Thyroid gland (tissue), 4 donors: ENCODE results near the gene EML5. TPM values are rescaled to one million over a fixed set of nuclear protein-coding genes. Genes with fewer than 3 reads are reported as not detected.
A peak's percentile ranks its signal among the peaks of the same experiment; 100 is the strongest.

Source experiments
- DNase-seq, 2 donors: peaks; one replicate each; pipeline ENCODE4 v3.0.0-alpha.2; 2019
- H3K27ac ChIP-seq, 3 donors: fragments of 200-600 bp; sonication (generic); 1 replicate in 2 of 3; 2 replicates in 1 of 3; pipeline ENCODE4 v1.5.1; 2016 to 2019; ENCODE audit warnings: mild to moderate bottlenecking in 1 of 3, moderate library complexity in 1 of 3
- H3K27me3 ChIP-seq: fragments of 200-600 bp; sonication (generic); one replicate; pipeline ENCODE4 v1.5.1; 2019
- H3K36me3 ChIP-seq, 2 donors: fragments of 200-600 bp; sonication (generic); one replicate each; pipeline ENCODE4 v1.5.1; 2016 to 2019
- H3K4me1 ChIP-seq, 2 donors: fragments of 200-600 bp; sonication (generic); one replicate each; pipeline ENCODE4 v1.5.1; 2017 to 2019
- H3K4me3 ChIP-seq, 3 donors: fragments of 200-600 bp; sonication (generic); replicated peaks in 1 of 3; 1 replicate in 2 of 3; 2 replicates in 1 of 3; pipeline ENCODE4 v1.5.1; 2016; ENCODE audit warnings: mild to moderate bottlenecking in 1 of 3
- H3K9me3 ChIP-seq: fragments of 200-600 bp; sonication (generic); one replicate; pipeline ENCODE4 v1.5.1; 2017
- POLR2A ChIP-seq, 2 donors: fragments of 450-650 bp; IDR thresholded peaks; one replicate each; pipeline ENCODE4 v1.6.1; 2017; ENCODE audit warnings: antibody characterized with exemption in 2 of 2, mild to moderate bottlenecking in 2 of 2, moderate library complexity in 1 of 2
- WGBS, 2 donors: methylation state at CpG; one replicate each; pipeline ENCODE4 v1.1.5; 2017; 5-methylcytosine and 5-hydroxymethylcytosine counted together
- intact Hi-C: fragments of 100-400 bp; cut with DNase I; formaldehyde crosslinking; loops from one replicate; pipeline ENCODE4 v1.15.1; 2023
- total RNA-seq, 4 donors: library from RNA; depleted of rRNA; stranded (reverse); fragments of >200 nt; gene quantifications; one replicate each; pipeline ENCODE4 v1.2.3, GENCODE V29; 2016
- TF ChIP-seq, protein P1 (sequence below), 6 experiments: fragments of 200-600 bp in 3 of 6; fragments of 450-650 bp in 3 of 6; sonication (generic) in 3 of 6; IDR thresholded peaks; one replicate each; pipeline ENCODE4 v1.5.1; 2016 to 2019; ENCODE audit warnings: antibody characterized with exemption in 6 of 6, mild to moderate bottlenecking in 2 of 6, inconsistent platforms in 1 of 6, moderate library complexity in 1 of 6

The EML5 gene
- total RNA-seq, 4 donors from 2014 or later: 3.8 to 15.8 (median 7.3) TPM

DNA sequence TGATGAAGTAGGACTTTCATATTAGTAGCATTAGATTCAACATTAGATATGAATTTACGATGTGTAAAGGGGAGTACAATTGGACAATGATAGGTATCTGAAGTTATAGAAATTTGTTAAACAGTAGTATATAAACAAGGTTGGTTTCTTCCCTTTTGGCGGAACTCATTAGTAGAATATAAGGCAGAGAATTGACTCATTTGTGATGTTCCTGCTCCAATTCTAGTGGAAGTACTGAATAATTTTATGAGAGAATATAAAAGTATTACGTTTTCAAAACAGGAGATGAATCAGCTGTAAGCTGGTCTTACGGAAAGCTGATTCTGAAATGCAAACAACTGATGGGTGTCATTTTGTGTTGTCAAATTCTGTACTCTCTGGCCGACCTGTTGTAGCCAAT lies 216.5 kb downstream of the EML5 start:
- no peak for DNase-seq
- intact Hi-C loops: no loop called here

DNA sequence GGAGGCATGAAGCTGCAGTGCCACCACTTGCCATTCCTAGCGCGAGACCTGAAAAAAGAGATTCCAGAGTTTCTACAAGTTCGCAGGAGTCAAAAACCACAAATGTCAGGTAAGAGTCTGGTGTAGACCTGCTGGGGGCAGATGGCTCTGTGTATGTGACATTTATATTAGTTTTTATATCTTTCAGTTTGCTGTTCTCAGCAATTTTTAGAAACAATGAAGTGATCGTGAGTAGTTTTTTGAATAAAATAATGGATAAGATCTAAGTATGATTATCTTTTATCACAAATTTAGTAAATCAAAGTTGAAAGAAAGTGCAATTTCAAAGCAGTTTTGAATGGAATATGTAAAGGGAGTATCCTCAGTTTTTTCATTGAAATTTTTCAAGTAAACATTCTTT lies 220.6 kb downstream of the EML5 start:
- 95 to 97% methylated on average over 4 of the region's 4 CpGs for WGBS, 2 donors
- Histone ChIP-seq H3K9me3 (no peaks in the 10 kb centered on the region), H3K27me3 (no peaks in the 10 kb centered on the region), H3K36me3 (peaks cover 74 to 79% of the 10 kb centered on the region in 2 donors), H3K4me3 (no peak overlapping the region), H3K4me1 (no peaks in the 10 kb centered on the region), H3K27ac (no peak overlapping the region)
- DNase-seq: no peak
- TF ChIP-seq, protein P1, sequence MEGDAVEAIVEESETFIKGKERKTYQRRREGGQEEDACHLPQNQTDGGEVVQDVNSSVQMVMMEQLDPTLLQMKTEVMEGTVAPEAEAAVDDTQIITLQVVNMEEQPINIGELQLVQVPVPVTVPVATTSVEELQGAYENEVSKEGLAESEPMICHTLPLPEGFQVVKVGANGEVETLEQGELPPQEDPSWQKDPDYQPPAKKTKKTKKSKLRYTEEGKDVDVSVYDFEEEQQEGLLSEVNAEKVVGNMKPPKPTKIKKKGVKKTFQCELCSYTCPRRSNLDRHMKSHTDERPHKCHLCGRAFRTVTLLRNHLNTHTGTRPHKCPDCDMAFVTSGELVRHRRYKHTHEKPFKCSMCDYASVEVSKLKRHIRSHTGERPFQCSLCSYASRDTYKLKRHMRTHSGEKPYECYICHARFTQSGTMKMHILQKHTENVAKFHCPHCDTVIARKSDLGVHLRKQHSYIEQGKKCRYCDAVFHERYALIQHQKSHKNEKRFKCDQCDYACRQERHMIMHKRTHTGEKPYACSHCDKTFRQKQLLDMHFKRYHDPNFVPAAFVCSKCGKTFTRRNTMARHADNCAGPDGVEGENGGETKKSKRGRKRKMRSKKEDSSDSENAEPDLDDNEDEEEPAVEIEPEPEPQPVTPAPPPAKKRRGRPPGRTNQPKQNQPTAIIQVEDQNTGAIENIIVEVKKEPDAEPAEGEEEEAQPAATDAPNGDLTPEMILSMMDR (IDR thresholded peaks at IDR 0.05): no peak
- TF ChIP-seq POLR2A (IDR thresholded peaks at IDR 0.05): no peak
- intact Hi-C loops: no loop called here

More for the DNA sequence above, 216.5 kb downstream of the EML5 start:
- H3K9me3 ChIP-seq: no peaks in the 10 kb centered on the region
- H3K4me1 ChIP-seq: no peaks in the 10 kb centered on the region
- TF ChIP-seq POLR2A (IDR thresholded peaks at IDR 0.05): no peak
- H3K36me3 ChIP-seq: peaks cover 85 to 92% of the 10 kb centered on the region in 2 donors
- WGBS, 2 donors: 95 to 97% methylated on average over 5 of the region's 5 CpGs
- H3K27me3 ChIP-seq: no peaks in the 10 kb centered on the region
- H3K27ac ChIP-seq: no peak overlapping the region
- no peak overlapping the region for H3K4me3 ChIP-seq

DNA sequence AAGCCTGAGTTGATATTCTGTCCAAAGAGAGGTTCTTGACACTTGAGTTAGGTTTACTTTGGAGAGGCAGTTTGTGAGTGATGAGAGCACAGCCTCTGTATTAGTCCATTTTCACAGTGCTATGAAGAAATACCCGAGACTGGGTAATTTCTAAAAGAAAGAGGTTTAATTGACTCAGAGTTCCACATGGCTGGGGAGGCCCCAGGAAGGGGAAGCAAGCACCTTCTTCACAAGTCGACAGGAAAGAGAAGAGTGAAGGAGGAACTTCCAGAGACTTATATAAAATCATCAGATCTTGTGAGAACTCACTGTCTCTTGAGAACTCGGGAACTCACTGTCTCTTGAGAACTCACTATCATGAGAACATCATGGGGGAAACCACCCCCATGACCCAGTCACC lies 224.6 kb downstream of the EML5 start:
- Histone ChIP-seq H3K36me3 (peaks cover 41 to 42% of the 10 kb centered on the region in 2 donors), H3K4me1 (peaks cover 8% of the 10 kb centered on the region in 2 donors), H3K27ac (no peak overlapping the region), H3K27me3 (no peaks in the 10 kb centered on the region), H3K9me3 (no peaks in the 10 kb centered on the region), H3K4me3 (no peak overlapping the region)
- TF ChIP-seq, protein P1 (IDR thresholded peaks at IDR 0.05): no peak
- no peak for TF ChIP-seq POLR2A (IDR thresholded peaks at IDR 0.05)
- intact Hi-C loops: no loop called here
- DNase-seq: no peak
- WGBS, 2 donors: 67 to 72% methylated on average over 3 of the region's 3 CpGs

DNA sequence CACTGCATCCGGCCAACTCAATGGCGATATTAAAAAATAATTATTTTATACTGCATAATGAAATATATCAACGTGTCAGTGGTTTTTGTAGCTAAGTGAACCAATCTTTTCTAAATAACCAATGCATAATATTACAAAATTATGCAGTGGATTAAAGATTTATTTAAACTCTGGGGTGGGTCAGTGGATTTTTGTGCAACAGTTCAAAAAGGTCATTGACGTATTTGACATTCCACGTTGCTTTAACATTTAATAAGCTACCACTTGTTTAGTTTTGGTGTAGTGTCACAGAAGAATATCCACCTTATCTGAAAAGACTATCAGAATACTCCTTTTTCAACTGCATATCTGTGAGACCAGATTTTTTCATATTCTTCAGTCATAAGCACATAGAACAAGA lies 227.3 kb downstream of the EML5 start:
- H3K36me3 ChIP-seq: peaks cover 20 to 23% of the 10 kb centered on the region in 2 donors
- no peak for DNase-seq
- H3K27ac ChIP-seq: no peak overlapping the region
- 94 to 95% methylated on average over 5 of the region's 5 CpGs for WGBS, 2 donors
- H3K27me3 ChIP-seq: no peaks in the 10 kb centered on the region
- H3K9me3 ChIP-seq: no peaks in the 10 kb centered on the region
- peaks cover 11 to 12% of the 10 kb centered on the region in 2 donors for H3K4me1 ChIP-seq
- intact Hi-C loops: no loop called here
- H3K4me3 ChIP-seq: no peak overlapping the region
- TF ChIP-seq, protein P1 (IDR thresholded peaks at IDR 0.05): no peak

DNA sequence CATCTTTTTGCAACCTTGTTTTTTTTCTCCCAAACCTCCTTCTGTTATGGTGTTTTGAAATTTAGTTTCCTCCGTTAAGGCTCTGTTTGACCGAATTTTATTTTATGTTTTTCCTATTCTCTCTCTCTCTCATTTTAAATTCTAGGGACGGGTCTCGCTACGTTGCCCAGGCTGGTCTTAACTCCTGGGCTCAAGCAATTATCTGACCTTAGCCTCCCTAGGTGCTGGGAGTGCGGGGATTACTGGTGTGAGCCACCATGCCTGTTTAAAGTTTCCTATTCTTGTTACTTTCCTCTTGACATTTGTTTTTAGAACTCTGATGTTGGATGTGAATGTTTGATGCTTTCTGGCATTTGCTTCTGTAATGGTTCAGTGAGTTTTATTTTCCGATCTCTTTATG lies 228.9 kb downstream of the EML5 start:
- Histone ChIP-seq H3K27me3 (no peaks in the 10 kb centered on the region), H3K4me1 (peaks cover 11 to 12% of the 10 kb centered on the region in 2 donors), H3K4me3 (peak overlapping the region; percentile 83 to 96 (median 96)), H3K27ac (peak overlapping the region in 2 of 3 donors; percentile 95 to 98), H3K9me3 (no peaks in the 10 kb centered on the region), H3K36me3 (peaks cover 12 to 14% of the 10 kb centered on the region in 2 donors)
- TF ChIP-seq, protein P1 (IDR thresholded peaks at IDR 0.05): no peak
- TF ChIP-seq POLR2A (IDR thresholded peaks at IDR 0.05): no peak
- WGBS, 2 donors: 29 to 32% methylated on average over 7 of the region's 7 CpGs
- intact Hi-C loops: loop anchor here (5.0 kb wide), 1 partner anchor 72 kb away; no protein-coding TSS in a partner anchor
- DNase-seq: no peak
